HEK293 (cell line): ENCODE results near the gene SRMS.

ENCODE experiments used
- CTCF ChIP-seq: fragments of 450-650 bp; formaldehyde crosslinking; IDR thresholded peaks from 2 replicates; pipeline ENCODE4 v1.5.1; 2016; ENCODE audit warnings: missing biosample characterization, missing genetic modification characterization
- FEZF1 ChIP-seq: fragments of 450-650 bp; formaldehyde crosslinking; IDR thresholded peaks from 2 replicates; pipeline ENCODE4 v1.5.1; 2016; ENCODE audit warnings: missing biosample characterization, missing genetic modification characterization
- HOXC10 ChIP-seq: sonication (generic); formaldehyde crosslinking; IDR thresholded peaks from 2 replicates; pipeline ENCODE4 v1.8.1; 2023; ENCODE audit warnings: mild to moderate bottlenecking, missing genetic modification reagents
- KLF1 ChIP-seq: fragments of 450-650 bp; formaldehyde crosslinking; IDR thresholded peaks from 2 replicates; pipeline ENCODE4 v1.5.1; 2016; ENCODE audit warnings: missing biosample characterization, missing genetic modification characterization
- KLF10 ChIP-seq: fragments of 450-650 bp; IDR thresholded peaks from 2 replicates; pipeline ENCODE4 v1.5.1; 2018; ENCODE audit warnings: missing biosample characterization, mild to moderate bottlenecking, missing genetic modification characterization
- KLF16 ChIP-seq: fragments of 450-650 bp; formaldehyde crosslinking; IDR thresholded peaks from 2 replicates; pipeline ENCODE4 v1.5.1; 2017; ENCODE audit warnings: missing biosample characterization, missing genetic modification characterization
- KLF8 ChIP-seq: fragments of 450-650 bp; formaldehyde crosslinking; IDR thresholded peaks from 2 replicates; pipeline ENCODE4 v1.5.1; 2016; ENCODE audit warnings: missing biosample characterization, missing genetic modification characterization
- KLF9 ChIP-seq: fragments of 450-650 bp; formaldehyde crosslinking; IDR thresholded peaks from 2 replicates; pipeline ENCODE4 v1.5.1; 2016; ENCODE audit warnings: missing biosample characterization, missing genetic modification characterization, low read depth
- OVOL3 ChIP-seq: fragments of 450-650 bp; formaldehyde crosslinking; IDR thresholded peaks from 2 replicates; pipeline ENCODE4 v1.5.1; 2016; ENCODE audit warnings: missing biosample characterization, missing genetic modification characterization
- PATZ1 ChIP-seq: fragments of 450-650 bp; formaldehyde crosslinking; IDR thresholded peaks from 2 replicates; pipeline ENCODE4 v1.5.1; 2016; ENCODE audit warnings: missing biosample characterization, missing genetic modification characterization
- PRDM10 ChIP-seq: fragments of 450-650 bp; formaldehyde crosslinking; IDR thresholded peaks from 2 replicates; pipeline ENCODE4 v1.5.1; 2016; ENCODE audit warnings: missing biosample characterization, missing genetic modification characterization
- SP7 ChIP-seq: fragments of 450-650 bp; formaldehyde crosslinking; IDR thresholded peaks from 2 replicates; pipeline ENCODE4 v1.5.1; 2016; ENCODE audit warnings: missing biosample characterization, missing genetic modification characterization
- YY2 ChIP-seq: fragments of 450-650 bp; formaldehyde crosslinking; IDR thresholded peaks from 2 replicates; pipeline ENCODE4 v1.5.1; 2016; ENCODE audit warnings: missing biosample characterization, missing genetic modification characterization
- ZBTB20 ChIP-seq: fragments of 450-650 bp; formaldehyde crosslinking; IDR thresholded peaks from 2 replicates; pipeline ENCODE4 v1.5.1; 2016; ENCODE audit warnings: missing biosample characterization, missing genetic modification characterization
- ZBTB7A ChIP-seq: fragments of 450-650 bp; formaldehyde crosslinking; IDR thresholded peaks from 2 replicates; pipeline ENCODE4 v1.5.1; 2016; ENCODE audit warnings: low read depth, missing biosample characterization, missing genetic modification characterization
- ZFHX2 ChIP-seq: fragments of 450-650 bp; formaldehyde crosslinking; conservative IDR thresholded peaks from 2 replicates; pipeline ENCODE4 v1.5.1; 2016; ENCODE audit warnings: missing biosample characterization, missing genetic modification characterization
- ZFP37 ChIP-seq: fragments of 450-650 bp; formaldehyde crosslinking; IDR thresholded peaks from 2 replicates; pipeline ENCODE4 v1.5.1; 2016; ENCODE audit warnings: missing biosample characterization, missing genetic modification characterization
- ZIC2 ChIP-seq: fragments of 450-650 bp; formaldehyde crosslinking; IDR thresholded peaks from 2 replicates; pipeline ENCODE4 v1.5.1; 2016; ENCODE audit warnings: missing biosample characterization, missing genetic modification characterization
- ZNF138 ChIP-seq: fragments of 450-650 bp; formaldehyde crosslinking; IDR thresholded peaks from 2 replicates; pipeline ENCODE4 v1.5.1; 2016; ENCODE audit warnings: missing biosample characterization, missing genetic modification characterization, borderline replicate concordance
- ZNF169 ChIP-seq: fragments of 450-650 bp; formaldehyde crosslinking; IDR thresholded peaks from 2 replicates; pipeline ENCODE4 v1.5.1; 2016; ENCODE audit warnings: missing biosample characterization, missing genetic modification characterization
- ZNF341 ChIP-seq: fragments of 450-650 bp; formaldehyde crosslinking; IDR thresholded peaks from 2 replicates; pipeline ENCODE4; 2016; ENCODE audit warnings: low read depth, missing biosample characterization, missing genetic modification characterization
- ZNF549 ChIP-seq: fragments of 450-650 bp; IDR thresholded peaks from 2 replicates; pipeline ENCODE4 v1.5.1; 2018; ENCODE audit warnings: missing biosample characterization, missing genetic modification characterization, mild to moderate bottlenecking, inconsistent platforms, moderate library complexity
- ZNF600 ChIP-seq: fragments of 450-650 bp; formaldehyde crosslinking; IDR thresholded peaks from 2 replicates; pipeline ENCODE4 v1.5.1; 2016; ENCODE audit warnings: missing biosample characterization, missing genetic modification characterization
- ZNF626 ChIP-seq: fragments of 450-650 bp; sonication (Bioruptor Pico); formaldehyde crosslinking; IDR thresholded peaks from 2 replicates; pipeline ENCODE4 v1.5.1; 2018; ENCODE audit warnings: missing biosample characterization, missing genetic modification characterization, inconsistent platforms
- ZNF670 ChIP-seq: fragments of 450-650 bp; formaldehyde crosslinking; IDR thresholded peaks from 2 replicates; pipeline ENCODE4 v1.5.1; 2016; ENCODE audit warnings: missing biosample characterization, missing genetic modification characterization, low read depth
- ZNF692 ChIP-seq: fragments of 450-650 bp; formaldehyde crosslinking; IDR thresholded peaks from 2 replicates; pipeline ENCODE4 v1.5.1; 2016; ENCODE audit warnings: missing biosample characterization, missing genetic modification characterization
- ZNF76 ChIP-seq: fragments of 450-650 bp; formaldehyde crosslinking; IDR thresholded peaks from 2 replicates; pipeline ENCODE4; 2016; ENCODE audit warnings: low read depth, missing biosample characterization, missing genetic modification characterization, borderline replicate concordance
- ZNF776 ChIP-seq: fragments of 450-650 bp; formaldehyde crosslinking; IDR thresholded peaks from 2 replicates; pipeline ENCODE4 v1.5.0; 2017; ENCODE audit warnings: missing biosample characterization, missing genetic modification characterization, borderline replicate concordance

The SRMS gene

GRCh38 chr20:63497946-63498935 is 49.3 kb downstream of the SRMS start (continued):
- 0 out of 2 replicates have a peak, but pooled peaks have one; percentile 32 for TF ChIP-seq KLF9 (tag by site-specific recombination)
- peak; percentile 67 for TF ChIP-seq SP7 (tag by site-specific recombination)
- peak; percentile 61 for TF ChIP-seq KLF1 (tag by site-specific recombination)
- no peak for TF ChIP-seq ZNF549 (tag by site-specific recombination)
- no peak for TF ChIP-seq ZNF138 (tag by site-specific recombination)
- TF ChIP-seq HOXC10 (CRISPR knock-in tag) = no peak
- peak; percentile 52; the same call in 1 of the 2 replicates for TF ChIP-seq ZNF76 (tag by site-specific recombination)
- TF ChIP-seq ZBTB7A (tag by site-specific recombination) = 0 out of 2 replicates have a peak, but pooled peaks have one; percentile 35
- no peak for TF ChIP-seq ZNF670
- TF ChIP-seq ZNF600 (tag by site-specific recombination) = peak; percentile 89
- peak; percentile 82 for TF ChIP-seq ZBTB20
- TF ChIP-seq KLF8 = peak; percentile 49; the same call in 1 of the 2 replicates
- TF ChIP-seq PRDM10 (tag by site-specific recombination) = peak; percentile 31
- TF ChIP-seq ZNF692 (tag by site-specific recombination) = peak; percentile 33; the same call in 1 of the 2 replicates
- TF ChIP-seq OVOL3 (tag by site-specific recombination) = no peak
- peak; percentile 22; the same call in 1 of the 2 replicates for TF ChIP-seq ZFHX2 (tag by site-specific recombination)
- peak; percentile 81 for TF ChIP-seq ZIC2 (tag by site-specific recombination)
- TF ChIP-seq ZNF341 (tag by site-specific recombination) = peak; percentile 54; the same call in 1 of the 2 replicates
- TF ChIP-seq CTCF (tag by site-specific recombination) = peak; percentile 60
- TF ChIP-seq YY2 (tag by site-specific recombination) = peak; percentile 61
- no peak for TF ChIP-seq ZFP37 (tag by site-specific recombination)
- TF ChIP-seq KLF10 (tag by site-specific recombination) = no peak
- no peak for TF ChIP-seq ZNF776 (tag by site-specific recombination)
- TF ChIP-seq ZNF169 = no peak
- no peak for TF ChIP-seq ZNF626 (tag by site-specific recombination)
- no peak for TF ChIP-seq FEZF1
- peak; percentile 81 for TF ChIP-seq KLF16 (tag by site-specific recombination)
- peak; percentile 97 for TF ChIP-seq PATZ1 (tag by site-specific recombination)
